ENCODE measurements around the gene INTS11. TPM values are rescaled to one million over a fixed set of nuclear protein-coding genes. Genes with fewer than 3 reads are reported as not detected.

The INTS11 gene
- polyA plus RNA-seq, 1 donor (not counting 4 experiments of a cell fraction or from before 2014, with no cell fraction given): 70.4 TPM

DNA sequence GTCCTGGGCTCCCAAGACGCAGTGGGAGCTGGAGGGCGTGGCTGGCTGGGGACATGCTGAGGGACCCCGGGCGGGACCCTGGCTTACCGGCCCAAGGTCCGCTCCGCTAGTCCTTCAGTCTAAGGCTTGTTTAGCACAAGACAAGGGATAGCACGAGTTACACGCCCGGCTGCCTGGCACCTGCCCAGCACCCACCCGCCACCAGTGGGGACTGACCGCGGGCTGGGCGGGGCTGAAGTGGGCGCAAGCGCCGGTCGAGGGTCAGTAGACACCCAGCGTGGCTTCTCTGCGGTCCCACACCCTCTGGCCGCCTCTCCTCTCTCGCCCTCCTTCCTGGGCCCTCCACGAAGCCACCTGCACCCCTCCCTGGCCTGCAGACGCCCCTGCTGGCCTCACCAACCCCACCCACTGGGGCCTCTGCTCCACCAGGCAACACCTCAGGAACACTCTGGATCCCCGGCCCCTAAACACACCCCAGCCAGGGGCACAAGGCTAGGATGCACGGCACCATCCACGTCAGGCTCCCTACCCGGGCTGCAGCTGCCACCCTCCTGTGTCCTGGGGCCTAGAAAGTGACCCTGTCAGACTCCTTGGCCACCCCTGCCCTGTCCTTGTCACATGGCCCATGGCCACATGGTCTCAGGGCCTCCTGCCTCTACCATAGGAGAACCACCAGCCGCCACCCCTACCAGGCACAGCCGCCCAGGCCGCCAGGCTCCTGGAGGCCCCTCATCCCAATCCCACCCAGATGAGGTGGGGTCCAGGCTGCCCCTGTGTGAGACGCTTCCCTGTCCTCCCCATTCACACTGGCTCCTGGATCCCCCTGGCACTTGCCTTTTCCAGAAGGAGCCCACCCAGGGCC, 12.7 kb upstream of the INTS11 start:
- dilution Hi-C loops (cut with MboI; ENCODE audit: extremely low pct_ligation_motif_present, low sequenced_read_pairs): no loop called here
- no peak overlapping the region for H3K4me3 ChIP-seq (ENCODE audit: control insufficient read depth in 2 of 3, extremely low read depth in 1 of 3, insufficient read depth in 2 of 3, low read depth in 1 of 3, low read length in 3 of 3)
- no peak overlapping the region for H3K27ac ChIP-seq (ENCODE audit: control insufficient read depth, insufficient read depth, low read length)
- TF ChIP-seq EZH2 (IDR thresholded peaks at IDR 0.05; ENCODE audit: low read length): no peak
- FAIRE-seq (no peak), DNase-seq (ENCODE audit: low read depth, low spot score) (no peak)
- H2AFZ ChIP-seq (ENCODE audit: control insufficient read depth, low read length): no peak overlapping the region
- H3K9me3 ChIP-seq (ENCODE audit: control insufficient read depth, low read depth, low read length): no peaks in the 10 kb centered on the region
- H3K36me3 ChIP-seq (ENCODE audit: control insufficient read depth in 2 of 2, extremely low read depth in 1 of 2, insufficient read depth in 2 of 2, low read length in 2 of 2): peaks cover 13 to 30% of the 10 kb centered on the region in 2 experiments
- H3K9ac ChIP-seq (ENCODE audit: control insufficient read depth, extremely low read depth, insufficient read depth, low read length): no peak overlapping the region
- peaks cover 16% of the 10 kb centered on the region for H3K79me2 ChIP-seq (ENCODE audit: control insufficient read depth, insufficient read depth, low read length)
- no peak overlapping the region for H3K4me2 ChIP-seq (ENCODE audit: control insufficient read depth, extremely low read depth, insufficient read depth, low read depth, low read length)
- peaks cover 38% of the 10 kb centered on the region for H4K20me1 ChIP-seq (ENCODE audit: control insufficient read depth, extremely low read depth, insufficient read depth, low read length)
- H3K27me3 ChIP-seq (ENCODE audit: control insufficient read depth, extremely low read depth, insufficient read depth, low read length): peaks cover 5% of the 10 kb centered on the region
- H3K4me1 ChIP-seq (ENCODE audit: control insufficient read depth, extremely low read depth, insufficient read depth, low read length): peaks cover 23% of the 10 kb centered on the region
- H3K9me1 ChIP-seq (ENCODE audit: control insufficient read depth, extremely low read depth, insufficient read depth, low read length): no peaks in the 10 kb centered on the region

- Histone ChIP-seq H3K9ac (ENCODE audit: control insufficient read depth, extremely low read depth, insufficient read depth, low read length) (no peak overlapping the region), H4K20me1 (ENCODE audit: control insufficient read depth, extremely low read depth, insufficient read depth, low read length) (peaks cover 40% of the 10 kb centered on the region), H3K9me3 (ENCODE audit: control insufficient read depth, low read depth, low read length) (no peaks in the 10 kb centered on the region), H3K27me3 (ENCODE audit: control insufficient read depth, extremely low read depth, insufficient read depth, low read length) (peaks cover 7% of the 10 kb centered on the region), H3K4me1 (ENCODE audit: control insufficient read depth, extremely low read depth, insufficient read depth, low read length) (peaks cover 28% of the 10 kb centered on the region), H3K9me1 (ENCODE audit: control insufficient read depth, extremely low read depth, insufficient read depth, low read length) (no peaks in the 10 kb centered on the region), H3K36me3 (ENCODE audit: control insufficient read depth in 2 of 2, extremely low read depth in 1 of 2, insufficient read depth in 2 of 2, low read length in 2 of 2) (peaks cover 12 to 24% of the 10 kb centered on the region in 2 experiments), H3K4me2 (ENCODE audit: control insufficient read depth, extremely low read depth, insufficient read depth, low read depth, low read length) (no peak overlapping the region), H3K27ac (ENCODE audit: control insufficient read depth, insufficient read depth, low read length) (no peak overlapping the region), H3K4me3 (ENCODE audit: control insufficient read depth in 2 of 3, extremely low read depth in 1 of 3, insufficient read depth in 2 of 3, low read depth in 1 of 3, low read length in 3 of 3) (no peak overlapping the region), H2AFZ (ENCODE audit: control insufficient read depth, low read length) (no peak overlapping the region), H3K79me2 (ENCODE audit: control insufficient read depth, insufficient read depth, low read length) (peaks cover 12% of the 10 kb centered on the region)
- DNase-seq (ENCODE audit: low read depth, low spot score): no peak
- no peak for TF ChIP-seq CTCF (optimal IDR thresholded peaks at IDR 0.05 in 1 of 3, IDR thresholded peaks at IDR 0.05 in 1 of 3, conservative IDR thresholded peaks at IDR 0.05 in 1 of 3; ENCODE audit: extremely low read depth in 1 of 3, insufficient read depth in 2 of 3, low read length in 3 of 3)
- TF ChIP-seq EZH2 (IDR thresholded peaks at IDR 0.05; ENCODE audit: low read length): no peak
- FAIRE-seq: no peak
- dilution Hi-C loops (cut with MboI; ENCODE audit: extremely low pct_ligation_motif_present, low sequenced_read_pairs): no loop called here
Measured at GRCh38 chr1:1336446-1336845, 12.0 kb upstream of the INTS11 start.
